ENCODE data around the gene TM2D3.

TM2D3 gene, protein sequence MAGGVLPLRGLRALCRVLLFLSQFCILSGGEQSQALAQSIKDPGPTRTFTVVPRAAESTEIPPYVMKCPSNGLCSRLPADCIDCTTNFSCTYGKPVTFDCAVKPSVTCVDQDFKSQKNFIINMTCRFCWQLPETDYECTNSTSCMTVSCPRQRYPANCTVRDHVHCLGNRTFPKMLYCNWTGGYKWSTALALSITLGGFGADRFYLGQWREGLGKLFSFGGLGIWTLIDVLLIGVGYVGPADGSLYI

GRCh38 chr15:101652098-101652785 lies at the start of gene TM2D3:
TM2D3 (minus strand) TSS chr15:101652381; CDS start chr15:101652361, 20 bp downstream.
- peak; percentile 96 for DNase-seq (ENCODE audit: low spot score)
- FAIRE-seq, result no peak

DNA sequence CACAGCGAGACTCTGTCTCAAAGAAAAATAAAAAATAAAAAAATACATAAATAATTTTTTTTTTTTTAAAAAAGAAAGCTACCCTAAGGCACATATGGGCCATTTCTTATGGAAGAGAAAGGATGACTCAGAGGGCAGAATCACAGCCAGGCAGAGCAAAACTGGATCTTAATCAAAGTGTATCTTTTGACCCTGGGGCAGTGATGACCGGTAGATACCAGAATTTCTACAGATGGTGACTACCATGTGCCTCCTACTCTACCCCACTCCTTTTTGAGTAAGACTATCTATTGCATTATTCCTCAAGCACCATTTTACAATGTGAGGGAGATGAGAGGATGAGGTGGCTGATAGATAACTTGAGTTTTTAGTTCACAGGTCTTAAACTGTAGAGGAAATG lies 46.1 kb upstream of the TM2D3 start:
- DNase-seq (ENCODE audit: low spot score) (no peak), FAIRE-seq (no peak)

DNA sequence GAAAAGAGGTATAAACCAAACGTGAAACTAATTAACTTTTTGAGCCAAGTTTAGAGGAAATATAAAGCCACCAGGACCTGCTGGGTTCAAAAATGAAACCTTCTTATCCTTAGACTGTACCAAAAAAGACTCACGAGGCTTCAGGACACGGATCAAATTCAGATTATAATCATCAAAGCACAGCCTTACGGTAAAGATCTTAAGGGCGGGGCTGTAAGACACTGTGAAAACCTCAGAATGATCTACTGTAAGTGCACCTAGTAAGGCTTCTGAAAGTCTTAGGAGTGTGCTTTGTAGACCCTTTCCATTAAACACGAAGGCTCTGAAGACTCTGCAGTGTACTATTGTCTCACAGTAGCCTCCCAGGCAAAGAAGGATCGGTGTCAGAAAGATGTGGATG lies 45.3 kb upstream of the TM2D3 start:
- FAIRE-seq (no peak), DNase-seq (ENCODE audit: low spot score) (no peak)

DNA sequence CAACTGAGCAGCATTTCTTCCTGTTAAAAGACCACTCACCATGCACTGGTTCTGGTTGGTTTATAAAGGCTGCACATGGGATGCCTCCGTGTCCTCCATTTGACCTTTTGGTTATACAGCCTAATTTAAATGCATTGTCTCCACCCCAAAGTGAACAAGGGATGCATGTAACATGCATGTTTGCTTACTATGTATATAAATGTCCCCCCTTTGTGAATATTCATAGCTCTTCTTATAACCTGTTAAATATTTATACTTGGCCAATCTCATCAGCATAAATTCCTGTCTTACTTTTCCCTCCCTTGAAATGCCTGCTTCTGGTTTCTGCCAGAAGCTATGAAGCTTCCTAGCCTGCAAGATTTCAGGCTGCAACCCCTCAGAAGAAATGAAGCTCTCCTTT lies 44.6 kb upstream of the TM2D3 start:
- DNase-seq (ENCODE audit: low spot score) (no peak), FAIRE-seq (no peak)

GRCh38 chr15:101694261-101694660 lies 42.1 kb upstream of the TM2D3 start:
- FAIRE-seq (no peak), DNase-seq (ENCODE audit: low spot score) (no peak)

GRCh38 chr15:101692801-101693598 lies 40.8 kb upstream of the TM2D3 start:
- FAIRE-seq, result no peak
- no peak for DNase-seq (ENCODE audit: low spot score)

GRCh38 chr15:101689901-101690300 lies 37.7 kb upstream of the TM2D3 start:
- FAIRE-seq (peak; percentile 56), DNase-seq (ENCODE audit: low spot score) (peak; percentile 49)

- FAIRE-seq (no peak), DNase-seq (ENCODE audit: low spot score) (no peak)
Observed at GRCh38 chr15:101686718-101687117, 34.5 kb upstream of the TM2D3 start.

DNA sequence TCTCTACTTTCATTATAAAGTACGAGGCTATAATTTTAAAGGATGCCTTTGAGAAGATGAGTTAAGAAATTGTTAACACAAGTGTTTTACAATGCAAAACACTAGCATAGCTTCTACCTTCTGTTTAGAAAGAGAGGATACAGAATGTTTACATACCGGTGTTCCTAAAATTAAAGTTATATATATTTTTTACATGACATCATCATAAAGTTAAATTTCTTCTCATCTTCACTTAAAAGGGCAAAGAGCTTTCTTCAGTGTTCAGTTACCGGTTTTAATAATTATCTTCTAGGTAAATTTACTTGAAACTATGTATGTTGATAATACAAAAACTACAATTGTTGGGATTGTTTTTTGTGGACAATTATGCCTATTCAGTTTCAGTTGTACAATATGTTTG lies 32.7 kb upstream of the TM2D3 start:
- FAIRE-seq (no peak), DNase-seq (ENCODE audit: low spot score) (no peak)

- DNase-seq (ENCODE audit: low spot score) (peak; percentile 62), FAIRE-seq (no peak)
Observed at GRCh38 chr15:101684384-101684783, 32.2 kb upstream of the TM2D3 start.

DNA sequence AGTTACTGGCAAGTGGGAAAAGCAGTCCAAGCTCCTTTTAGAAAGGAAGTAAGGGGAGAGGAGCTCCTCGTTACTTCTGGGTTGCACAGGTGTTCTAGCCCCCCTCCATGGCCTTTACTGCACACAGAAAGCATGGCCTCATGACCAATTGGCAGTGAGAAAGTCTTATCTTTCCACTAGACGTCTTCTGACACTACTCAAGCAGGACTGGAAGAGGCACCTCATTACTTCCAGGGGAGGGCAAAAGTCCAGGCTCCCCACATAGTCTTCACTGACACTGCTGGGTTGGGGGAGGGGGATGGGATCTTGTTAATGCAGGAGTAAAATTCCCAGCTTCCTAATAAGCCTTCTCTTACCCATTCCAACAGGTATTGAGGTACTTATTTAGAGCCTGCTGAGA lies 27.6 kb upstream of the TM2D3 start:
- FAIRE-seq (no peak), DNase-seq (ENCODE audit: low spot score) (no peak)

GRCh38 chr15:101676921-101677329 lies 24.7 kb upstream of the TM2D3 start:
- no peak for FAIRE-seq
- DNase-seq (ENCODE audit: low spot score), result no peak

- DNase-seq (ENCODE audit: low spot score) (no peak), FAIRE-seq (no peak)
Observed at GRCh38 chr15:101675796-101676582, 23.8 kb upstream of the TM2D3 start.

GRCh38 chr15:101675015-101675414 lies 22.8 kb upstream of the TM2D3 start:
- DNase-seq (ENCODE audit: low spot score) (peak; percentile 32), FAIRE-seq (no peak)

- no peak for FAIRE-seq
- no peak for DNase-seq (ENCODE audit: low spot score)
Observed at GRCh38 chr15:101672298-101672697, 20.1 kb upstream of the TM2D3 start.

DNA sequence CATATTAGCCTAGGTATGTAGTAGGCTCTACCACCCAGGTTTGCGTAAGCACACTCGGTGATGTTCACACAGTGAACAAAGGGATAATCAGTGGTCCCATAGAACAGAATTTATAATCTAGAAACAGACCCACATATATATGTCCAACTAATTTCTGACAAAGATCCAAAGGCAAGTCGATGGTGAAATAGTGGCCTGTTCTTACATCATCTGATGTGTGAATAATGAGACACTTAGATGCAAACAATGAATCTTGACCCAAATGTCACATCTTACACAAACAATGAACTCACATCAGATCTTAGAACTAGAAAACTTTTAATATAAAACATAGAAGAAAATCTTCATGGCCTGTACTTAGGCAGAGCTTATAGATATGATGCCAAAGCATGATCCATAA lies 17.6 kb upstream of the TM2D3 start:
- no peak for FAIRE-seq
- no peak for DNase-seq (ENCODE audit: low spot score)

DNA sequence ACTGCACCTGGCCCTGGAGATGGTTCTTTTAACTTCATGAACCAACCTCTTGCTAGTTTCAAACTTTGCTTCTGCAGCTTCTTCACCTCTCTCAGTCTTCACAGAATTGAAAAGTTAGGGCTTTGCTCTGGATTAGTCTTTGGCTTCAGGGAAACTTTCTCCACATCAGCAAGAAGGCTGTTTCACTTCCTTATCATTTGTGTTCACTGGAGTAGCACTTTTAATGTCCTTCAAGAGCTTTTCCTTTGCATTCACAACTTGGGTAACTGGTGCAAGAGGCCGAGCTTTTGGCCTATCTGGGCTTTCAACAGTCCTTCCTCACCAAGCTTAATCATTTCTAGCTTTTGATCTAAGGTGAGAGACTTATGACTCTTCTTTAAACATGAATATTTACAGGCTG lies 15.7 kb upstream of the TM2D3 start:
- DNase-seq (ENCODE audit: low spot score) (no peak), FAIRE-seq (no peak)

DNA sequence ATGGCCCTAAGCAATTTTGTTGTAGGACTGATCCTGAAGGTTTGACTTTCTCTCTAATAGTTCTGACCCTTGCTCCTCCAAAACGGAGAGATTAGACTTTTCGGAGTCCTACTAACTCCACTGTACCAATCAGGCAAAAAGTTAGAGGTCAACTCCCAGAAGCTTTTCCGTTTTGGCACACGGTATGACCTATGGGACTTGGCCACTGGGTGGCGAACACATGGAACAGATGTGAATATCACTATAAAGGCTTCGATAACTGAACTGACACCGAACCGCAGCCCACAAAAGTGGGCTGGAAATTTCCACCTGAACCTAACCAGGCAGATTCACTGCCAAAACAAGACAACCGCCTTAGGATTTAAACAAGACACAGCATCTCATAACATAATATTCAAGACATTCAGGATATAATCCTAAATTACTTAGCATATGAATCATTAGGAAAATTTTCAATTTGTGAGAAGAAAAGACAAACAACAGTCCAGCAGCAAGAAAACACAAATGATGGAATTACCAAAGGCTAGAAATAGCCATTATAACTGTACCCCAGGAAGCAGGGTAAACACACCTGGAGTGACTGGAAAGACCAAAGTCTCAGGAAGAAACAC lies 12.2 kb upstream of the TM2D3 start:
- DNase-seq (ENCODE audit: low spot score) (peak; percentile 53), FAIRE-seq (no peak)

DNA sequence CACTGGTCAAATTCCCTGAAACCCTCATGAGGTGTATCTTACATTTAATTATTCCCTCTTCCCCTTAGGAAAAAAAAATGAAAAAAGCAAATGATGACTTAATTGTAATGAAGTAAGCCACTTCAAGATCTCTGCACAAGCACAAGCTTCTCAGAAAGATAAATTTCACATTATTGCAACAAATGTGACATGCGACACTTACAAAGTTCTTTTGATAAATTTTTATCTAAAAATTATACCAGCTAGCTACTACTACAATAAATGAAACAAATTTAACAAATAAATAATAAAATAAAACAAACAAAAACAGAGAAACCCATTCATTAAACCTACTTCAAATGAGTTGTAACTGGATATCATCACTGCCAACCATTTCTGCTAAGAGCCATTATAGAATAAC lies 10.0 kb upstream of the TM2D3 start:
- FAIRE-seq, result no peak
- no peak for DNase-seq (ENCODE audit: low spot score)

DNA sequence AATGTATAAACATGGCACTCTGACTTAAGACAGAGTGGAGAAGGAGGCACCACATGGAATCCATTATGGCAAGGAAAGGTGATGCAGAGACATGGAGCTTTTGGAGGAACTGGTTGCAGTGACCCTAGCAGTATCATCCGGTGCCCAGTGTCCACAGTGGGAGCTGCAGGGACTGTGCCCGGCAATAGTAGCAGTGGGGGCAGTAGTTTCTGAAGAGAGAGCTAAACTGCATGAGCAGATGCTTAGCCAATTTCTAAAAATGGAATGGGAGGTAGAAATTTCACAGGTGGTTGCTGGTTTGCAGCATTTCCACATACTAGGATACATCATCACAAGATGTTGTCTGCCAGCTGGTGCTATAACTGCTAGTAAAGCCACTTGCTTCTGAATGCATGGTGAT lies 7.8 kb upstream of the TM2D3 start:
- FAIRE-seq (no peak), DNase-seq (ENCODE audit: low spot score) (no peak)
